ENCODE results near the gene ZNF516.

Gene ZNF516

GRCh38 chr18:76357585-76358260 is 137.3 kb downstream of the ZNF516 start:
- TF ChIP-seq TCF12 (IDR thresholded peaks at IDR 0.05; ENCODE audit: low read depth) (no peak), RAD21 (IDR thresholded peaks at IDR 0.05; ENCODE audit: low read depth) (no peak), CEBPB (IDR thresholded peaks at IDR 0.05) (no peak), TEAD4 (IDR thresholded peaks at IDR 0.05) (no peak), USF1 (IDR thresholded peaks at IDR 0.05) (no peak), FOXM1 (IDR thresholded peaks at IDR 0.05; ENCODE audit: borderline replicate concordance, low read depth) (no peak)
- TF ChIP-seq, protein P1, sequence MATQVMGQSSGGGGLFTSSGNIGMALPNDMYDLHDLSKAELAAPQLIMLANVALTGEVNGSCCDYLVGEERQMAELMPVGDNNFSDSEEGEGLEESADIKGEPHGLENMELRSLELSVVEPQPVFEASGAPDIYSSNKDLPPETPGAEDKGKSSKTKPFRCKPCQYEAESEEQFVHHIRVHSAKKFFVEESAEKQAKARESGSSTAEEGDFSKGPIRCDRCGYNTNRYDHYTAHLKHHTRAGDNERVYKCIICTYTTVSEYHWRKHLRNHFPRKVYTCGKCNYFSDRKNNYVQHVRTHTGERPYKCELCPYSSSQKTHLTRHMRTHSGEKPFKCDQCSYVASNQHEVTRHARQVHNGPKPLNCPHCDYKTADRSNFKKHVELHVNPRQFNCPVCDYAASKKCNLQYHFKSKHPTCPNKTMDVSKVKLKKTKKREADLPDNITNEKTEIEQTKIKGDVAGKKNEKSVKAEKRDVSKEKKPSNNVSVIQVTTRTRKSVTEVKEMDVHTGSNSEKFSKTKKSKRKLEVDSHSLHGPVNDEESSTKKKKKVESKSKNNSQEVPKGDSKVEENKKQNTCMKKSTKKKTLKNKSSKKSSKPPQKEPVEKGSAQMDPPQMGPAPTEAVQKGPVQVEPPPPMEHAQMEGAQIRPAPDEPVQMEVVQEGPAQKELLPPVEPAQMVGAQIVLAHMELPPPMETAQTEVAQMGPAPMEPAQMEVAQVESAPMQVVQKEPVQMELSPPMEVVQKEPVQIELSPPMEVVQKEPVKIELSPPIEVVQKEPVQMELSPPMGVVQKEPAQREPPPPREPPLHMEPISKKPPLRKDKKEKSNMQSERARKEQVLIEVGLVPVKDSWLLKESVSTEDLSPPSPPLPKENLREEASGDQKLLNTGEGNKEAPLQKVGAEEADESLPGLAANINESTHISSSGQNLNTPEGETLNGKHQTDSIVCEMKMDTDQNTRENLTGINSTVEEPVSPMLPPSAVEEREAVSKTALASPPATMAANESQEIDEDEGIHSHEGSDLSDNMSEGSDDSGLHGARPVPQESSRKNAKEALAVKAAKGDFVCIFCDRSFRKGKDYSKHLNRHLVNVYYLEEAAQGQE (IDR thresholded peaks at IDR 0.05; ENCODE audit: low read depth): no peak
- TF ChIP-seq, protein P2, sequence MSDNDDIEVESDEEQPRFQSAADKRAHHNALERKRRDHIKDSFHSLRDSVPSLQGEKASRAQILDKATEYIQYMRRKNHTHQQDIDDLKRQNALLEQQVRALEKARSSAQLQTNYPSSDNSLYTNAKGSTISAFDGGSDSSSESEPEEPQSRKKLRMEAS (IDR thresholded peaks at IDR 0.05): no peak

DNA sequence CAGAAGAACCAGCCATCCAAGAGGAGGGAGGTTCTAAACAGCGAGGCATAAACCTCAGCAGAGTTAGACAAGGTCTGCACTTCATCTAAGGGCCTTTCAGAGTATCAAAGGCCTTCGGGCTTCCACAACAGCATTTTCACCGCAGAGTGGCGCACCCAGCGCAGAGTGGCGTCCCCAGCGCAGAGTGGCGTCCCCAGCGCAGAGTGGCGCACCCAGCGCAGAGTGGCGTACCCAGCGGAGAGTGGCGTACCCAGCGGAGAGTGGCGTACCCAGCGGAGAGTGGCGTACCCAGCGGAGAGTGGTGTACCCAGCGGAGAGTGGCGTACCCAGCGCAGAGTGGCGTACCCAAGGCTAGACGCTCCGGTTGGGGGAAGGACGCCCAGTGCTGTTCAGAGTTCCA is 137.9 kb downstream of the ZNF516 start:
- TF ChIP-seq EGR1 (IDR thresholded peaks at IDR 0.05) (no peak), YY1 (IDR thresholded peaks at IDR 0.05; ENCODE audit: low read depth) (no peak), TCF12 (IDR thresholded peaks at IDR 0.05; ENCODE audit: low read depth) (no peak), ZBTB7A (IDR thresholded peaks at IDR 0.05; ENCODE audit: low read depth) (no peak), TAF1 (IDR thresholded peaks at IDR 0.05; ENCODE audit: low read depth) (no peak), FOXM1 (IDR thresholded peaks at IDR 0.05; ENCODE audit: borderline replicate concordance, low read depth) (no peak), CEBPB (IDR thresholded peaks at IDR 0.05) (no peak), USF1 (IDR thresholded peaks at IDR 0.05) (no peak), NFIC (IDR thresholded peaks at IDR 0.05) (no peak), EP300 (IDR thresholded peaks at IDR 0.05; ENCODE audit: borderline replicate concordance) (no peak), CREB1 (IDR thresholded peaks at IDR 0.05; ENCODE audit: low read depth) (no peak), TEAD4 (IDR thresholded peaks at IDR 0.05) (no peak), RAD21 (IDR thresholded peaks at IDR 0.05; ENCODE audit: low read depth) (no peak)
- TF ChIP-seq, protein P1 (IDR thresholded peaks at IDR 0.05; ENCODE audit: low read depth): no peak
- TF ChIP-seq, protein P2 (IDR thresholded peaks at IDR 0.05): no peak

GRCh38 chr18:76356666-76357065 is 138.4 kb downstream of the ZNF516 start:
- TF ChIP-seq CEBPB (IDR thresholded peaks at IDR 0.05): no peak
- no peak for TF ChIP-seq TCF12 (IDR thresholded peaks at IDR 0.05; ENCODE audit: low read depth)

DNA sequence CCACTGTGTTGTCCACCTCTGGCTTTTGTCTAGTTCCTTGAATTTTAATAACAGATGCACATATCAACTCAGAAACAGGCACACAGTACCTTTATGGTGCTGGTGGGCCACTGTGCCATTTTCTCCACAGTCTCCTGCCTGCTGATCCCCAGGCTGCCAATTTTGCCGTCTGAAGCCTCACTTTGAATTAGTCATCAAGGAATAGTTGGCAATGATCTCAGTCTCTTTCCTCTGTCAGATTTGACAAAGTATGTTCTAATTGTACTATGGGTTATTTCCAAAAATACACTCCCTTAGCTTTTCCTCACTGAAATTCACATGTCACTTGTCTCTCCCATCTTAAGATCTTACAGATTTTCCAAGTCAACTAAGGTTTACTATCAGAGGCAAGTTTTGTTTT is 140.7 kb downstream of the ZNF516 start:
- TF ChIP-seq EP300 (IDR thresholded peaks at IDR 0.05; ENCODE audit: borderline replicate concordance) (no peak), TAF1 (IDR thresholded peaks at IDR 0.05; ENCODE audit: low read depth) (no peak), TEAD4 (IDR thresholded peaks at IDR 0.05) (no peak), CEBPB (IDR thresholded peaks at IDR 0.05) (no peak), FOXM1 (IDR thresholded peaks at IDR 0.05; ENCODE audit: borderline replicate concordance, low read depth) (no peak), USF1 (IDR thresholded peaks at IDR 0.05) (no peak), YY1 (IDR thresholded peaks at IDR 0.05; ENCODE audit: low read depth) (no peak), CREB1 (IDR thresholded peaks at IDR 0.05; ENCODE audit: low read depth) (no peak), RAD21 (IDR thresholded peaks at IDR 0.05; ENCODE audit: low read depth) (no peak), ZBTB7A (IDR thresholded peaks at IDR 0.05; ENCODE audit: low read depth) (no peak)
- TF ChIP-seq, protein P1 (IDR thresholded peaks at IDR 0.05; ENCODE audit: low read depth): no peak
- TF ChIP-seq, protein P2 (IDR thresholded peaks at IDR 0.05): no peak
